ENCODE measurements around the gene C1QL4. TPM values are rescaled to one million over a fixed set of nuclear protein-coding genes. Genes with fewer than 3 reads are reported as not detected.
A peak's percentile ranks its signal among the peaks of the same experiment; 100 is the strongest.

Gene C1QL4
- total RNA-seq, 6 experiments from 2014 or later, result not detected

- Histone ChIP-seq H3K36me3 (no peaks in the 10 kb centered on the region), H3K4me3 (no peak overlapping the region), H3K9me3 (no peaks in the 10 kb centered on the region), H3K4me1 (peaks cover 0 to 8% (median 0%) of the 10 kb centered on the region in 4 donors), H3K27me3 (no peaks in the 10 kb centered on the region), H3K27ac (no peak overlapping the region)
- intact Hi-C loops (cut with DNase I), result loop anchor here in 1 of 2 donors (10.0 kb wide), 1 partner anchor 145 kb away; no protein-coding TSS in a partner anchor
- ATAC-seq, result no peak
- no peak for TF ChIP-seq POLR2A (IDR thresholded peaks at IDR 0.05)
- TF ChIP-seq, protein P1, sequence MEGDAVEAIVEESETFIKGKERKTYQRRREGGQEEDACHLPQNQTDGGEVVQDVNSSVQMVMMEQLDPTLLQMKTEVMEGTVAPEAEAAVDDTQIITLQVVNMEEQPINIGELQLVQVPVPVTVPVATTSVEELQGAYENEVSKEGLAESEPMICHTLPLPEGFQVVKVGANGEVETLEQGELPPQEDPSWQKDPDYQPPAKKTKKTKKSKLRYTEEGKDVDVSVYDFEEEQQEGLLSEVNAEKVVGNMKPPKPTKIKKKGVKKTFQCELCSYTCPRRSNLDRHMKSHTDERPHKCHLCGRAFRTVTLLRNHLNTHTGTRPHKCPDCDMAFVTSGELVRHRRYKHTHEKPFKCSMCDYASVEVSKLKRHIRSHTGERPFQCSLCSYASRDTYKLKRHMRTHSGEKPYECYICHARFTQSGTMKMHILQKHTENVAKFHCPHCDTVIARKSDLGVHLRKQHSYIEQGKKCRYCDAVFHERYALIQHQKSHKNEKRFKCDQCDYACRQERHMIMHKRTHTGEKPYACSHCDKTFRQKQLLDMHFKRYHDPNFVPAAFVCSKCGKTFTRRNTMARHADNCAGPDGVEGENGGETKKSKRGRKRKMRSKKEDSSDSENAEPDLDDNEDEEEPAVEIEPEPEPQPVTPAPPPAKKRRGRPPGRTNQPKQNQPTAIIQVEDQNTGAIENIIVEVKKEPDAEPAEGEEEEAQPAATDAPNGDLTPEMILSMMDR (IDR thresholded peaks at IDR 0.05), result peak in 2 of 4 donors; percentile 8 to 18
- DNase-seq, result no peak
- 52% methylated on average over 6 of the region's 6 CpGs for WGBS (ENCODE audit: insufficient coverage, low coverage, low lambda C conversion rate, missing lambda C conversion rate)
Measured at GRCh38 chr12:49369411-49370145, 32.6 kb upstream of the C1QL4 start.

DNA sequence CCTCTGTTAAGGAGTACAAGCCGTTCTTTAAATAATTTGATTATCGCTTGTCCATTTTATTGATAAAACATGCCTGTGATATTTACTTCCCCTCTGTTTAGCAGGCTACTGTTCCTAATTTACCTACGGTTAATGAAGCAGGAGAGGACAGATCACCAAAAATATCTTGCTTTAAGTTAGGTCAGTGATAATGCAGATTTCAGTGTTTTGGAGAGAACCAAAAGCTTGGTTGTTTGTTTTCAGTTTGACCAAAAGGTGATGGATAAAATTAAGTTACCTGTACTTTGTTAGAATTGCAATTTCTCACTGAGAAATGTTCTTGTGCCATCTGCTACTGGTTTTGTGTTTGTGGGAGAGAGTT is 31.2 kb upstream of the C1QL4 start:
- Histone ChIP-seq H3K4me3 (peak overlapping the region; percentile 59 to 93 (median 73)), H3K9me3 (no peaks in the 10 kb centered on the region), H3K4me1 (peaks cover 0 to 8% (median 0%) of the 10 kb centered on the region in 4 donors), H3K27ac (peak overlapping the region in 1 of 3 donors; percentile 80), H3K27me3 (no peaks in the 10 kb centered on the region), H3K36me3 (no peaks in the 10 kb centered on the region)
- WGBS (ENCODE audit: insufficient coverage, low coverage, low lambda C conversion rate, missing lambda C conversion rate), result 7% methylated on average over 3 of the region's 3 CpGs
- DNase-seq (no peak), ATAC-seq (no peak)
- intact Hi-C loops (cut with DNase I), result loop anchor here in 1 of 2 donors (10.0 kb wide), 1 partner anchor 147 kb away; no protein-coding TSS in a partner anchor
- TF ChIP-seq POLR2A (IDR thresholded peaks at IDR 0.05), result no peak
- TF ChIP-seq, protein P1 (IDR thresholded peaks at IDR 0.05), result no peak

GRCh38 chr12:49367381-49368239 is 30.6 kb upstream of the C1QL4 start, which contains the start of gene SPATS2:
SPATS2 (plus strand) TSS chr12:49367462; CDS start chr12:49461013, 93,551 bp downstream.
- DNase-seq (no peak), ATAC-seq (peak in 3 of 4 donors; percentile 3)

More at GRCh38 chr12:49367381-49368239, 30.6 kb upstream of the C1QL4 start, which contains the start of gene SPATS2:
- peaks cover 0 to 8% (median 0%) of the 10 kb centered on the region in 4 donors for H3K4me1 ChIP-seq
- no peaks in the 10 kb centered on the region for H3K27me3 ChIP-seq
- H3K4me3 ChIP-seq, result peak within 1 kb of the TSS; percentile 59 to 93 (median 73)
- 1% methylated on average over 38 of the region's 52 CpGs for WGBS (ENCODE audit: insufficient coverage, low coverage, low lambda C conversion rate, missing lambda C conversion rate)
- peak within 1 kb of the TSS; percentile 78 to 85 (median 80) for H3K27ac ChIP-seq
- no peaks in the 10 kb centered on the region for H3K36me3 ChIP-seq
- intact Hi-C loops (cut with DNase I), result loop anchor here in 1 of 2 donors (10.0 kb wide), 1 partner anchor 147 kb away; no protein-coding TSS in a partner anchor
- H3K9me3 ChIP-seq, result no peaks in the 10 kb centered on the region
- TF ChIP-seq, protein P1 (IDR thresholded peaks at IDR 0.05), result no peak
- peak; percentile 36 for TF ChIP-seq POLR2A (IDR thresholded peaks at IDR 0.05)
